ENCODE measurements around the gene IRF2BPL.

Gene IRF2BPL

DNA sequence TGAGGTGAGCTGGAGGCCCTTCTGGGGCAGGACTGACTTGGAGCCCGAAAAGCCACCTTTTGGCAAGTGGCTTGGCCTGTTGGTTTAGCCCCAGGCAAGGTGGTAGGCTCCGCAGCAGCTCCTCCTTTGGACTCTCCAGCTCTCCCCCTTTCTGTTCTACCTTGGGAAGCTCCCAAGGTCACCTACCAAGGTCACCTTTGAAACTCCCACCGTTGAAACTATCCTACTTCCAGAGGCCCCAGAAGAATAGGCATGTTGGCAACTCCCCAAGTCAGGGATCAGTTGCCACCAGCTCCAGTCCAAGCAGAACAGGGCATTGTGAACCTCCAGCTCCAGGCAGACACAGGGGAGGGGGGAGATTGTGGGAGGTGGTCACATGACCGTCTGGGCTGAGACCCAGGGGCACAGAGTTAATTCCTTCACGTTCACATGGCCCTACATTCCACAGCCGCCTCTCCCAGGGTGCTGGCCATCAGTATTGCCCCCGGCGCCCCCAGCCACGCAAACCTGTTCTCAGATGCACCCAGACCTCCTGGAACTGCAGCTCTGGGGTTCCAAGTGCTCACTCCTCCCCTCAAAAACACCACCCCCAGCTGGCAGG lies 14.4 kb downstream of the IRF2BPL start:
- Histone ChIP-seq H3K9me3 (ENCODE audit: control extremely low read depth in 1 of 5, control insufficient read depth in 4 of 5, insufficient read depth in 2 of 5, low read depth in 1 of 5, low read length in 4 of 5) (no peaks in the 10 kb centered on the region), H3K27me3 (replicated peaks in 2 of 5; ENCODE audit: control insufficient read depth in 4 of 5, insufficient read depth in 5 of 5, low read length in 4 of 5) (no peaks in the 10 kb centered on the region), H3K4me3 (ENCODE audit: control insufficient read depth in 1 of 7, extremely low read depth in 1 of 7, insufficient read depth in 4 of 7, low read depth in 2 of 7, low read length in 6 of 7) (no peak overlapping the region), H3K27ac (ENCODE audit: insufficient read depth in 1 of 2, low read depth in 1 of 2, low read length in 2 of 2, poor library complexity in 1 of 2, severe bottlenecking in 2 of 2) (no peak overlapping the region), H3K36me3 (ENCODE audit: control insufficient read depth in 4 of 4, insufficient read depth in 4 of 4, low read length in 3 of 4) (no peaks in the 10 kb centered on the region), H3K4me1 (ENCODE audit: control extremely low read depth in 1 of 4, control insufficient read depth in 4 of 4, insufficient read depth in 4 of 4, low read length in 3 of 4) (peaks cover 0 to 11% (median 1%) of the 10 kb centered on the region in 4 experiments)
- DNase-seq, result no peak
- 95% methylated on average over 4 of the region's 9 CpGs for WGBS (ENCODE audit: insufficient coverage)
- CTCF ChIA-PET, result interaction anchor here (0.8 to 1.3 kb wide), 8 partner anchors 8 to 310 kb away, joined by 3 to 5 read pairs (median 3); no protein-coding TSS in a partner anchor
- POLR2A ChIA-PET, result no interaction called here

DNA sequence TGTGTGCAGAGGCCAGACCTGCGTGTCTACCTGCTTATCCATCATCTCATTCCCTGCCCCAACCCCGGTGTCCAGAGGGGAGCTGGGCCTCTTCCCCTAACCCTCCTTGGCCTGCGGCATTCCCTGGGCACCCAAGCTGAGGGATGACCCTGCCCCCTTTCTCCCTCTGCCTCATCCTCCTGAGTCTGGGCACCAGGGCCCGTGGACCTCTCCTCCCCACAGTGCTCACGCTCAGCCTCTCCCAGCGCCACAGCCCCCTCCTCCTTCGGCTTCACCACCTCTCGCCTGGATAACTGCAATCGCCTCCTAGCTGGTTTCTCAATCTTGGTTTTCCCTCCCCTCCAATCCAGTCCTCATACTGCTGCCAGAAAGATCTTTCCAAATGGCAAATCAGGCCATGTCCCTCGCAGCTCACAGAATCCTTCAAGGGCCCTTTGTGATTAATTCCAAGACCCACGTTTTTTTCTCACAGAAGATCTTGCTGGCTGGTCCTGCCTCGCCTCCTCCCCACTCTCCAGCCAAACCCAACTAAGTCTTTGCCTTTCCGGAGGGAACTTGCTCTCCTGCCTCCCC lies 16.2 kb downstream of the IRF2BPL start:
- Histone ChIP-seq H3K4me1 (ENCODE audit: control extremely low read depth in 1 of 4, control insufficient read depth in 4 of 4, insufficient read depth in 4 of 4, low read length in 3 of 4) (peaks cover 0 to 11% (median 1%) of the 10 kb centered on the region in 4 experiments), H3K36me3 (ENCODE audit: control insufficient read depth in 4 of 4, insufficient read depth in 4 of 4, low read length in 3 of 4) (no peaks in the 10 kb centered on the region), H3K27me3 (replicated peaks in 2 of 5; ENCODE audit: control insufficient read depth in 4 of 5, insufficient read depth in 5 of 5, low read length in 4 of 5) (no peaks in the 10 kb centered on the region), H3K9me3 (ENCODE audit: control extremely low read depth in 1 of 5, control insufficient read depth in 4 of 5, insufficient read depth in 2 of 5, low read depth in 1 of 5, low read length in 4 of 5) (no peaks in the 10 kb centered on the region), H3K27ac (ENCODE audit: insufficient read depth in 1 of 2, low read depth in 1 of 2, low read length in 2 of 2, poor library complexity in 1 of 2, severe bottlenecking in 2 of 2) (no peak overlapping the region), H3K4me3 (ENCODE audit: control insufficient read depth in 1 of 7, extremely low read depth in 1 of 7, insufficient read depth in 4 of 7, low read depth in 2 of 7, low read length in 6 of 7) (no peak overlapping the region)
- no peak for DNase-seq
- 97% methylated on average over 12 of the region's 13 CpGs for WGBS (ENCODE audit: insufficient coverage)
- ChIA-PET CTCF (interaction anchor here (1.0 to 2.8 kb wide), 11 partner anchors 12 to 138 kb away, joined by 3 to 11 read pairs (median 4); no protein-coding TSS in a partner anchor), POLR2A (interaction anchor here (1.3 kb wide), 1 partner anchor 16 kb away, joined by 3 read pairs; no protein-coding TSS in a partner anchor)

DNA sequence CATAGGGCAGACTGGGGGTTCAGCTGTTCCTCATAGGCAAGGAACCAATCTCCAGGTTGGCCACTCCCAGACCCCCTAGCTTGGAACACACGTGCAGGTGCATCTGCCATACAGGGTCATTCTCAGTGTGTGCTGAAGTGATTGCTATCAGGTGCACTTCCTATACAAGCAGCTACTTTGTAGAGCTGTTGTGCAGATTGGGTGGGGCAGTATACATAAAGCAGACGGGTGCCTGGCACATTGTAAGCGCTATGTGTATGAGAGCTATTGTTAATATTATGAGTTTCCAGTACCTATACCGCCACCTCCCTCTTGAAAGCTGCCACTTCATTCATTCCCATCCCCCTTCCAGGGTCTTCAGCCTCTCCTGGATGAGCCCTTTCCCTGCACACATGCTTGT lies 17.3 kb downstream of the IRF2BPL start:
- 83% methylated on average over 1 of the region's 4 CpGs for WGBS (ENCODE audit: insufficient coverage)
- no peaks in the 10 kb centered on the region for H3K36me3 ChIP-seq (ENCODE audit: control insufficient read depth in 4 of 4, insufficient read depth in 4 of 4, low read length in 3 of 4)
- POLR2A ChIA-PET, result interaction anchor here (0.7 to 1.3 kb wide), 2 partner anchors 14 to 17 kb away, joined by 3 read pairs; no protein-coding TSS in a partner anchor
- no peaks in the 10 kb centered on the region for H3K27me3 ChIP-seq (replicated peaks in 2 of 5; ENCODE audit: control insufficient read depth in 4 of 5, insufficient read depth in 5 of 5, low read length in 4 of 5)
- no peaks in the 10 kb centered on the region for H3K9me3 ChIP-seq (ENCODE audit: control extremely low read depth in 1 of 5, control insufficient read depth in 4 of 5, insufficient read depth in 2 of 5, low read depth in 1 of 5, low read length in 4 of 5)
- no peak for DNase-seq
- H3K27ac ChIP-seq (ENCODE audit: insufficient read depth in 1 of 2, low read depth in 1 of 2, low read length in 2 of 2, poor library complexity in 1 of 2, severe bottlenecking in 2 of 2), result no peak overlapping the region
- H3K4me3 ChIP-seq (ENCODE audit: control insufficient read depth in 1 of 7, extremely low read depth in 1 of 7, insufficient read depth in 4 of 7, low read depth in 2 of 7, low read length in 6 of 7), result no peak overlapping the region
- CTCF ChIA-PET, result interaction anchor here (0.6 to 3.1 kb wide), 18 partner anchors 11 to 137 kb away, joined by 3 to 11 read pairs (median 4); no protein-coding TSS in a partner anchor
- peaks cover 0 to 11% (median 1%) of the 10 kb centered on the region in 4 experiments for H3K4me1 ChIP-seq (ENCODE audit: control extremely low read depth in 1 of 4, control insufficient read depth in 4 of 4, insufficient read depth in 4 of 4, low read length in 3 of 4)

DNA sequence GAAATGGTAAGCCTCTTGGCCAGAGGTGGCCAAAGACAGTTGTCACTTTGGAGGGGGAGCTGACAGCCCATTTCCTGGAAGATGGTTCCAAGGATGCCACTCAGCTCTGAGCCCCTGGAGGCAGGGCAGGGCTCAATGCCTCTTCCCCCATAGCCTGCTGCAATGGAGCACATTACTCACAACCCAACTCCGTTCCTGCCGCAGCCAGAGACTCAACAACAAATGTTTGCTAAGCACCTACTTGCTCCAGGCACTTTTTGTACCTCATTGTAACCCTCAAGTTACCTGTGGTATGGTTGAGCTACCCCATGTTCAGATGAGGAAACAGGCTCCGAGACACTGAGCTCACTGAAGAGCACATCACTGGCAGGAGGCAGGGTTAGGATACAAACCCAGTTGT lies 19.5 kb downstream of the IRF2BPL start:
- CTCF ChIA-PET, result interaction anchor here (1.1 to 3.1 kb wide), 6 partner anchors 9 to 132 kb away, joined by 3 to 11 read pairs (median 3); no protein-coding TSS in a partner anchor
- no peaks in the 10 kb centered on the region for H3K36me3 ChIP-seq (ENCODE audit: control insufficient read depth in 4 of 4, insufficient read depth in 4 of 4, low read length in 3 of 4)
- H3K4me1 ChIP-seq (ENCODE audit: control extremely low read depth in 1 of 4, control insufficient read depth in 4 of 4, insufficient read depth in 4 of 4, low read length in 3 of 4), result peaks cover 0 to 30% (median 10%) of the 10 kb centered on the region in 4 experiments
- POLR2A ChIA-PET, result interaction anchor here (0.6 kb wide), 1 partner anchor 10 kb away, joined by 4 read pairs; no protein-coding TSS in a partner anchor
- 100% methylated on average over 1 of the region's 3 CpGs for WGBS (ENCODE audit: insufficient coverage)
- H3K27ac ChIP-seq (ENCODE audit: insufficient read depth in 1 of 2, low read depth in 1 of 2, low read length in 2 of 2, poor library complexity in 1 of 2, severe bottlenecking in 2 of 2), result no peak overlapping the region
- no peaks in the 10 kb centered on the region for H3K9me3 ChIP-seq (ENCODE audit: control extremely low read depth in 1 of 5, control insufficient read depth in 4 of 5, insufficient read depth in 2 of 5, low read depth in 1 of 5, low read length in 4 of 5)
- H3K27me3 ChIP-seq (replicated peaks in 2 of 5; ENCODE audit: control insufficient read depth in 4 of 5, insufficient read depth in 5 of 5, low read length in 4 of 5), result no peaks in the 10 kb centered on the region
- DNase-seq, result no peak
- no peak overlapping the region for H3K4me3 ChIP-seq (ENCODE audit: control insufficient read depth in 1 of 7, extremely low read depth in 1 of 7, insufficient read depth in 4 of 7, low read depth in 2 of 7, low read length in 6 of 7)

DNA sequence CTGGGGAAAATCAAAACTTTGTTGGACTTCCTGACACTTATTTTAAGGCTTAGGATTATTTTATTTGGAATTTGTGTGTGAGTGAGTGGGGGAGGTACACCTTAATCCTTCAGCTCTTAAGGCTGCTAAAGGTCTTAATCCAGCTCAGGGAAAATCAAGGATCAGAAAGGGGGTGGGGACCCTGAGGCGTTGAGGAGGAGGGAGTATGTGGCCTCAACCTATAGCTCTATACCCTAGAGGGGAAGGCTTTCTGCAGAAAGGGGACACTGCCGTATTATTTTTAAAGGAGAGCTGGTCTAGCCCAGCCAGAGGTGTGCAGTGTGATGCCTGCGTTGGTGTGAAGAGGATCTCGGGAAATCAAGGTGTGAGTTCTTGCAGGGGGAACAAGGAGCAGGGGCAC lies 20.0 kb downstream of the IRF2BPL start:
- H3K9me3 ChIP-seq (ENCODE audit: control extremely low read depth in 1 of 5, control insufficient read depth in 4 of 5, insufficient read depth in 2 of 5, low read depth in 1 of 5, low read length in 4 of 5), result no peaks in the 10 kb centered on the region
- ChIA-PET POLR2A (no interaction called here), CTCF (interaction anchor here (1.1 to 3.1 kb wide), 6 partner anchors 8 to 132 kb away, joined by 3 to 11 read pairs (median 3); no protein-coding TSS in a partner anchor)
- H3K4me1 ChIP-seq (ENCODE audit: control extremely low read depth in 1 of 4, control insufficient read depth in 4 of 4, insufficient read depth in 4 of 4, low read length in 3 of 4), result peaks cover 0 to 28% (median 10%) of the 10 kb centered on the region in 4 experiments
- 94% methylated on average over 2 of the region's 4 CpGs for WGBS (ENCODE audit: insufficient coverage)
- no peak overlapping the region for H3K4me3 ChIP-seq (ENCODE audit: control insufficient read depth in 1 of 7, extremely low read depth in 1 of 7, insufficient read depth in 4 of 7, low read depth in 2 of 7, low read length in 6 of 7)
- DNase-seq, result no peak
- H3K27ac ChIP-seq (ENCODE audit: insufficient read depth in 1 of 2, low read depth in 1 of 2, low read length in 2 of 2, poor library complexity in 1 of 2, severe bottlenecking in 2 of 2), result no peak overlapping the region
- H3K27me3 ChIP-seq (replicated peaks in 2 of 5; ENCODE audit: control insufficient read depth in 4 of 5, insufficient read depth in 5 of 5, low read length in 4 of 5), result no peaks in the 10 kb centered on the region
- no peaks in the 10 kb centered on the region for H3K36me3 ChIP-seq (ENCODE audit: control insufficient read depth in 4 of 4, insufficient read depth in 4 of 4, low read length in 3 of 4)

DNA sequence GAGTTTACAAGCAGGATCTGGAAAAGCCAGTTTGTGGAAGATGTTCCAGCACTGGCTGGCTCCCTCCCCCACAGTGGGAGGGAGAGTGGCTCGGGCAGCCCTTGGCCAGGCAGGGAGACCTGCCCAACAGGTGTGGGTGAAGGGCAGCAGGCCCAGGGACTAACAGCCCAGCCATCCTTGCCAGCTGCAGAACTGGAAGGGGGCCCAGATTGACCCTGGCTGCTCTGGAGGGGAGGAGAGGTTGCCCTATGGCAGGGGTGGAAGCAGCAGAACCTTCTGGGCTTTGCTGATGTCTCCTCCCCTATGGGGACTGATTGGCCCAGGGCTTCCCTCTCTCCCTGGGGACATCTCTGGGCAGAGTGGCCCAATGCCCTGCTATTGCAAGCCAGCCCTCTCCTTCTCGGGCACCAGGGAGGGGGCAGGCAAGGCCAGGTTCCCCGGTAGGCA lies 20.5 kb downstream of the IRF2BPL start:
- no peaks in the 10 kb centered on the region for H3K36me3 ChIP-seq (ENCODE audit: control insufficient read depth in 4 of 4, insufficient read depth in 4 of 4, low read length in 3 of 4)
- no peak overlapping the region for H3K27ac ChIP-seq (ENCODE audit: insufficient read depth in 1 of 2, low read depth in 1 of 2, low read length in 2 of 2, poor library complexity in 1 of 2, severe bottlenecking in 2 of 2)
- WGBS (ENCODE audit: insufficient coverage), result 91% methylated on average over 3 of the region's 3 CpGs
- CTCF ChIA-PET, result interaction anchor here (1.1 to 3.1 kb wide), 3 partner anchors 17 to 46 kb away, joined by 3 to 11 read pairs (median 3); no protein-coding TSS in a partner anchor
- DNase-seq, result no peak
- H3K9me3 ChIP-seq (ENCODE audit: control extremely low read depth in 1 of 5, control insufficient read depth in 4 of 5, insufficient read depth in 2 of 5, low read depth in 1 of 5, low read length in 4 of 5), result no peaks in the 10 kb centered on the region
- H3K4me1 ChIP-seq (ENCODE audit: control extremely low read depth in 1 of 4, control insufficient read depth in 4 of 4, insufficient read depth in 4 of 4, low read length in 3 of 4), result peaks cover 0 to 24% (median 9%) of the 10 kb centered on the region in 4 experiments
- H3K4me3 ChIP-seq (ENCODE audit: control insufficient read depth in 1 of 7, extremely low read depth in 1 of 7, insufficient read depth in 4 of 7, low read depth in 2 of 7, low read length in 6 of 7), result no peak overlapping the region
- POLR2A ChIA-PET, result no interaction called here
- H3K27me3 ChIP-seq (replicated peaks in 2 of 5; ENCODE audit: control insufficient read depth in 4 of 5, insufficient read depth in 5 of 5, low read length in 4 of 5), result no peaks in the 10 kb centered on the region
